HTERT RPE-1 (cell line): ENCODE results near the gene RABL6.
"Not testable (repeated sequence)": the region's sequence is repeated elsewhere in the genome, so short reads cannot be mapped to it uniquely, and the experiment has no call there.

Source experiments
- in situ Hi-C: fragments of 300-500 bp; cut with MboI; formaldehyde crosslinking; loops from 4 replicates; pipeline ENCODE4 v1.14.3; 2020; ENCODE audit warnings: low sequenced_read_pairs

RABL6 gene

DNA sequence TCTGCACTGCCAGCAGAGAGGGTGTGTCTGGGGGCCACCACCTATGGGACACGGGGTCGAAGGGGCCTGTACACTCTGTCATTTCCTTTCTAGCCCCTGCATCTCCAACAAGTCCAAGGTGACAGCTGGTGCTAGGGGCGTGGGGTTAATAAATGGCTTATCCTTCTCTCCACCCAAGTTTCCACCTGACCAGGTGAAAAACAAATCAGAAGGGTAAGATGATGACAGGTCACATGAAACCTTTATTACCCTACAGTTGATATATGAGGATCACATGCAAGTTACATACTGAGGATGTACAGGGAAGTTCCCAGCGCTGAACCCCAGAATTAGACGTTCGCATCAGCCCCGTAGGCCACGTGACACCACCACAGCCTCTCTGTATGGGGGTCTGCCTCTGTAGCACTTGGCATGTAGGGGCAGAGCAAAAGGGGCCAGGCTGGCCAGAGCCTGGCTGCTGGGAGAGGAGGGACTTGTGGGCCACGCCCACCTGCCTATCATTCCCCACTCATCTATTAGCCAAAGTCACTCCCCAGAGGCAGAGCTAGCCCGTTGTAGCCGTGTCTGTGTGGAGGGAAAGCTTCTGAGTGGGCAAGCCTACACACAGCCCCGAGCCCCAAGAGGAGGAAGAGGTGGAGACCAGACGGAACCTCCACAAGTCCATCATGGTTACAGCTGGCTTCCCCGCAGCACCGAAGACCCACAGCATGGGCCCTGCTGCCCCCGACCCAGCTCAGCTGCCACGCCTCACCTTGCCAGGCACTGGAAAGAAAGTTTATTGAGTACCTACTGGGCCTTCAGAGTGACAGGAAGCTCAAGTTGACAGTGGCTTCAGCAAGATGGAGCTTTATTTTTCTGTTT is 14.4 kb upstream of the RABL6 start:
- in situ Hi-C loops, result no loop called here

DNA sequence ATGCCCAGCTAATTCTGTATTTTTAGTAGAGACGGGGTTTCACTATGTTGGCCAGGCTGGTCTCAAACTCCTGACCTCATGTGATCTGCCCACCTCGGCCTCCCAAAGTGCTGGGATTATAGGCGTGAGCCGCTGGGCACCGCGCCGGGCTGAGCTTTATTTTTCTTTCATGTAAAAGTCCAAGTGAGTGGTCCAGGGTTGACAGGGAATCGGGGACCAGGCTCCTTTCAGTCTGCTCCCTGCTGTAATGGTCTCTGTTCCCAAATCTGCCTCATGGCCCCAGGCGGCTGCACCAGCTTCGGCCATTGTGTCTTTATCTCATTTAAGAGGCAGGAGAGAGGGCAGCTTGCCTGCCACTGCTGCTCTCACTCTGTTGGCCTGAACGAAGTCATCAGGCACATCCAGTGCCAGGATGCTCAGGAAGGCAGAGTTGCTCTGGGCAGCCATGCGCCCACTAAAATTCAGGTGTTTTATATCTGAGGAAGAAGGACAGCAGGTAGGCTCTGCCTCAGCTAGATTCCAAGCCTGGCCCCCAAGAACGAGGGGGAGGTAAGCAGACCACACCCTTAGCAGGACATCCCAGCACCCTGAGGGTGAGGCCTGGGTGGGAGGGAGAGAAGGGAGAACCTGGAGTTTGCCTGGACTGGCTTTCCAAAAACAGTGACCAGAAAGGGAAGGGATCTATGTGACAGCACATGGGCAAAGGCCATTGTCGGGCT is 13.3 kb upstream of the RABL6 start:
- in situ Hi-C loops, result no loop called here

DNA sequence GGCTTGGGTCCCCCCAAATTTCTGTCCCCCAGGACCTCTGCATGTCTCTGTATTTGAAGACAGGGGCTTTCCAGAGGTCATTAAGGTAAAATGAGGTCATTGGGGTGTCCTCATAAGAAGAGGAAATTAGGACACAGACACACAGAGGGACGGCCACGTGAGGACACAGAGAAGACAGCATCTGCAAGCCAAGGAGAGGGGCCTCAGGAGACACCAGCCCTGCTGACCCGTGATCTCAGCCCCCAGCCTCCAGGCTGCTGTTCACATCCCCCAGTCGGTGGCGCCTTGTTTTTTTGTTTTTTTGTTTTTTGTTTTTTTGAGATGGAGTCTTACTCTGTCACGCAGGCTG is 12.8 kb upstream of the RABL6 start:
- in situ Hi-C loops, result no loop called here

DNA sequence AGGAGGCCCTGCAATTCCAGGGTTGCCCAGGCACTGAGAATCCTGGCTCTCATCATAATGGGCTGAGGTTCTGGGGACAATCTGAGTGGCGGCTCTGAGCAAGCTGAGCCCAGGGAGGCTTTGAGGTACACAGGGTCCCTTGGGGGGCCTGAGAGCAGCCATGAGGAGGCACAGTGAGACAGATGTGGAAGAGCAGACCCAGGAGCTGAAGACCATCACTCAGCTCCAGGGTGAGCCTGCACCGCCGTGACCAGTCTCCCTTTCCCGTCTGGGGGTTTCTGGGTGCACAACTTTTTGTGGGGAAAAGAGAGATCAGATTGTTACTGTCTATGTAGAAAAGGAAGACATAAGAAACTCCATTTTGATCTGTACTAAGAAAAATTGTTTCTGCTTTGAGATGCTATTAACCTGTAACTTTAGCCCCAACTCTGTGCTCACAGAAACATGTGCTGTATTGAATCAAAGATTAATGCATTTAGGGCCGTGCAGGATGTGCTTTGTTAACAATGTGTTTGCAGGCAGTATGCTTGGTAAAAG is 11.4 kb upstream of the RABL6 start, which contains the start of gene CCDC183:
Gene CCDC183, plus strand, starts transcription at position 101 of the 537 bp plus-strand sequence. Its CDS starts 60 bp downstream, at position 161.
- in situ Hi-C loops, result no loop called here

DNA sequence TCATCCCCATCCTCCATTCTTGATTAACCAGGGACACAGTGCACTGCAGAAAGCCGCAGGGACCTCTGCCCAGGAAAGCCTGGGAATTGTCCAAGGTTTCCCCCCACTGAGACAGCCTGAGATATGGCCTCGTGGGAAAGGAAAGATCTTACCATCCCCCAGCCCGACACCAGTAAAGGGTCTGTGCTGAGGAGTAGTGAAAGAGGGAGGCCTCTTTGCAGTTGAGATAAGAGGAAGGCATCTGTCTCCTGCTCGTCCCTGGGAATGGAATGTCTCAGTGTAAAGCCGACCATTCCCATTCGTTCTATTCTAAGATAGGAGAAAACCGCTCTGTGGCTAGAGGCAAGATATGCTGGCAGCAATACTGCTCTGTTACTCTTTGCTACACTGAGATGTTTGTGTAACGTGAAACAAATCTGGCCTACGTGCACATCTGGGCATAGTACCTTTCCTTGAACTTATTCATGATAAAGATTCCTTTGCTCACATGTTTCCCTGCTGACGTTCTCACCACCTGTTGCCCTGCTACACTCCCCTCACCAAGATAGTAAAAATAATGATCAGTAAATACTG is 10.9 kb upstream of the RABL6 start:
- in situ Hi-C loops, result not testable (repeated sequence)

DNA sequence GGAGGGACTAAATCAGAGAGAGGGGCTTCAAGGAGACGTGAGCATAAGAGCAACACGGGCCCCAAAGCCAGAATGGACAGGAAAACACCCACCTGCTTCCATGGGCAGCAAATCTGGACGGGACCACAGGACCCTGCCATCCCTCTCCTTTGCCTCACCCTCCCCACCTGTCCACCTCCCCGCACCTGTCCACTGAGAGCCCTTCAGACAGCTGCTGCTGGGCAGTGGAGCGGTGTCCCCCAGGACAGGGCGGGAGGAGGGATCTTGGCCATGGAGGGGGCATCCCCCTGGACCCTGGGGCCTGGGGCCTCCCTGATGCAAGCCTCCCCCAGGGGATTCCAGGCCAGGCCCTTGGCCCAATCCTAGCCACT is 9.1 kb upstream of the RABL6 start:
- in situ Hi-C loops, result no loop called here

DNA sequence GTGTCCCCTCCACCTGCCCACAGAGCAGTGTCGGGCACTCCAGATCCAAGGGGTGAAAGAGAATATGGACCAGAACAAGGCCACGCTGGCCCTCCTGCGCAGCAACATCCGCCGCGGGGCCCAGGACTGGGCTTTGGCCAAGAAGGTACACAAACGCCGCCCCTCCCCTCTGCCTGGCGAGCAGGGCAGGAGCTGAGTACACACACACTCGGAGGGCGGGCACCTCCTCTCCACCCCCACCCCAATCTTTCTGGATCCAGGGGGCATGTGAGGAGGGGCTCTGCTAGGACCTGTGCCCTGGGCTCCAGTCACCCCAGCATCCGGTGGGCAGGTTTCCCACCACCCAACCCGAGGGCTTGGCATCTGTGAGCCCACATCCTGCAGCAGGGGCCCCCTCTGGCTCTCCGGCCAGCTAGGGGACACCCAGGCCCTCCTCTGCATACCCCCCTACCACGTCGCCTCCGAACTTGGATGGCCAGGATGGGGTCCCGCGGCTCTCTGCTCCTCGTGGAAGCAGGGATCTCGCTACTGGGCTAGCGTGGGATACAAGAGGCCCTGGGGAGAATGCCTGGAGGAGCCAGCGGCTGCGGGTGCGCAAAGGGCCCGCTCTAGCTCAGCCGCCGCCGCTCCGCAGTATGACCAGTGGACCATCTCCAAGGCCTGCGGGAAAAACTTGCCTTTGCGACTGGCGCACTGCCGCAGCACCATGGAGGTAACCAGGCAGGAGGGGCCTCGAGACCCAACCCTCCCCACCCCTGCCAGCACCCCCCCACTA is 8.5 kb upstream of the RABL6 start:
- in situ Hi-C loops, result no loop called here

DNA sequence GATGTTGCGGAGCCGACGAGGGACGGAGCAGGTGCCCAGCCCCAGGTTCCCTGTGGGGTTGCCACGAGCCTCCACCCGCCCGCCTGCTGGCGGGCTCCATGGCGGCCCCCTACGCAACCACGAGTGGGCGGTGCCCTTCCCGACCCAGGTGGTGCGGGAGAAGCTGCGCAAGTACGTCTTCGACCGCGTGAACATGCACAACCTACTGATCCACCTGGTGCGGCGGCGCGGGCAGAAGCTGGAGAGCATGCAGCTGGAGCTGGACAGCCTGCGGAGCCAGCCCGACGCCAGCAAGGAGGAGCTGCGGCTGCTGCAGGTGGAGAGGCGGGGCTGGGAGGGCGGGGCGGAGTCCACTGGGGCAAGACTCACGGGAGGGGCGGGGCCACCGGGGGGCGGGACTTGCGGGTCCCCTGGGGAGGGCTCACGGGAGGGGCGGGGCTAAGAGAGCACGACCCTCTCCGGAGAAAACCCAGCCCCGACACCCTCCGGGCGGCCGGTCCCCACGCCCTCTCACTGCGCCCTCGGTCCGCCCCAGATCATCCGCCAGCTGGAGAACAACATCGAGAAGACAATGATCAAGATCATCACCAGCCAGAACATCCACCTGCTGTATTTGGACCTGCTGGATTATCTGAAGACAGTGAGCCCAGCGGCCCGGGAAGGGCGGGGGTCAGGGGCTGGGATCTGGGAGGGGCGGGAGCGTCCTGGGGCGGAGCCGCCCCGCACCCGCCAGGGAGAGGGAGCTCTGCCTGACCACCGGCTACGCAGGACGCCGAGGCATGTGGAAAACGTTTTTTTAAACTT is 7.7 kb upstream of the RABL6 start:
- in situ Hi-C loops, result no loop called here

DNA sequence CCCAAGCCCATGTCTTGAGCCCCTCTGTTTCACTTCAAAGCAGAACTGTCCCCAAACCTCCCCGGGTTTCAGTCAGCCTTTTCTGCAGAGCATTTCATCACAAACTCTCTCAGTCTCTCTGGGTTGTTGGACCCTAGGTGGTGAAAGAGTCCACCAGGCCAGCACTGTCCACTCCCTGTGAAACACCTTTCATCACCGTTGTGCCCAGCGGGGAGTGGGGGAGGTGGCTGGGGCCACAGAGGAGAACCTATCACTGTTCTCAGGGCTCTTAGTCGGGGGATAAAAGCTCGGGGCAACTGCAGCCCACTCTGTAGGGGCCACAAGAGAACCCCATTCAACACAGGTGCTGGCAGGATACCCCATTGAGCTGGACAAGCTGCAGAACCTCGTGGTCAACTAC is 5.4 kb upstream of the RABL6 start:
- in situ Hi-C loops, result no loop called here

DNA sequence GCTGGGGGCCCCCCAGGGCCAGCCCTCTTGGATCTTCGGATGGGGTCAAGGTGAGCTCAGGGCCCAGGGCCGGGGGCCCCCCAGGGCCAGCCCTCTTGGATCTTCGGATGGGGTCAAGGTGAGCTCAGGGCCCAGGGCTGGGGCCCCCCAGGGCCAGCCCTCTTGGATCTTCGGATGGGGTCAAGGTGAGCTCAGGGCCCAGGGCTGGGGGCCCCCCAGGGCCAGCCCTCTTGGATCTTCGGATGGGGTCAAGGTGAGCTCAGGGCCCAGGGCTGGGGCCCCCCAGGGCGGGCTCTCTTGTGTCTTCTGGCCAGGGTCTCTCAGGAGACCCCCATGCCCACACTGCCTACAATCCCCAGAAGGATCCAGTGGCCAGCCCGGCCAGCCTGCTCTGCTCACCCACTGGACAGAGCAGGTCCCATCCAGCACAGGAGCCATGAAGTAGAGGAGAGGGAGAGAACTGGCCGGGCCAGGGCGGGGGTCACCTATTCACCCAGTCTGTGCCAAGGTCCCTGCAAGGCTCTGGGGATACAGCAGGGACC is 4.7 kb upstream of the RABL6 start:
- in situ Hi-C loops, result not testable (repeated sequence)

DNA sequence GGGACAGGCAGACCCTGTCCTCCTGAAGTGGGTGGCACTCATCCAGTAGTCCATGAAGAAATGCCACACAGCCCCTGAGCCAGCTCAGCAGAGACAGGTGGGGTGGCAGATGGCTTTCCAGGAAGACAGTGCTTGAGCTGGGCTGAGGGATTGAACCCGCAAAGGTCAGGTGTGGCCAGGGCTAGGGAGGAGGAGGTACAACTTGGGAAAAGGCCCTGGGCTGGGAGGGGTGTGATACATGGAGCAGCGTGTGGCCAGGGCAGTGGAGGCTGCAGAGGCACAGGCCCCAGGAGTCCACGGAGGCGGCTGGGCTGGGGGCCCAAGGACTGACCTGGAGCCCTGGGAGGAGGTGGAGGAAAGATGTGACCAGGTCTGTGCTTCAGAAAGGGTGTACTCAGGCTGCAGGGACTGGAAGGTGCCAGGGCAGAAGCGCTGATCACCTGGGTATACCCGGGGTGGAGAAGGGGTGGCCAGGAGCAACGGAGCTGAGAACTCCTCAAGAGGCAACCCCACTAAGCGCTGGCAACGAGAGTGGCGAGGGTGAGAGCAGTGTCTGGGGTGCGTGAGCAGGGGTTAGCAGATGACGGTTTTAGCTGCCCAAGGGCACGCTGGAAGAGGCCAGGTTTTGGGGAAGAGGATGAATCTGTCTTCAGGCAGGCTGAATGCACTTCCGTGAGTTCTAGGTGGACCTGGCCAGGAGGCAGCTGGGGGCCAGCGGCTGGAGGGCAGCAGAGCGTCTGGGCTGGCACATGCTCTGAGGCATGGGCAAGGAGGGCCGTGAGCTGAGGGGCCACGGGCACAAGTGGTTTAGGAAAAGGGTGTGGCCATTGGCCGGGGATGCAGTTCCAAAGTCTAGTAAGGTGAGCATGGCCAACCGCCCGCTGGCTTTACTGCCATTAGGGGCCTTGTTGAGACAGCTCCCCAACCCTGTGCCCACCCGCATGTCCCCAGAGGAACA is 3.9 kb upstream of the RABL6 start:
- in situ Hi-C loops, result no loop called here

DNA sequence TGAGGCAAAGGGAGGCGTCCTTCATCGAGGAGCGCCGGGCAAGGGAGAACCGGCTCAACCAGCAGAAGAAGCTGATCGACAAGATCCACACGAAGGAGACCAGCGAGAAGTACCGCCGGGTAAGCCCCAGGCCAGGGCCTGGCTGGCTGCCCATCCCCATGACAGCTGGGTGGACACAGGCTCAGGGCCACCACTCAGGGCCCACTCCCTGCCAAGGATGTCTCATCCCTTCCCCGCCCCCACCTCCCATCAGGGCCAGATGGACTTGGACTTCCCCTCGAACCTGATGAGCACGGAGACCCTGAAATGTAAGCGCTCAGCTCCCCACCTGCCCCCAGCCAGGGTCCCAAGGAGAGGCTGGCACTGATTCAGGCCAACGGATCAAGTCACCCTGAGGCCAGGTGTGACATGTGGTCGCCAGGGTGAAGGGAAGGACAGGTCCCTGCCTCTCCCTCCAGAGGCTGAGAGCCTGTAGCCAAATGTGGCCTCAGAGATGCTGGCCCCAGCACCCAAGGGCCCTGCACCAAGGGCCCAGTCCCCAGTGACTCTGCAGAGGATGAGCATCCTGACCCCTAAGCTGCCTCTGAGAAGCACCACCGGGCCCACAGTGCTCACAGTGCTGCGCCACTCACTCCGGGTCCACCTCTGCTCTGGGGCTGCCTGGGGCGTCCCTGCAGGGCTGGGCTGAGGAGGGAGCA is 3.1 kb upstream of the RABL6 start:
- in situ Hi-C loops, result no loop called here

DNA sequence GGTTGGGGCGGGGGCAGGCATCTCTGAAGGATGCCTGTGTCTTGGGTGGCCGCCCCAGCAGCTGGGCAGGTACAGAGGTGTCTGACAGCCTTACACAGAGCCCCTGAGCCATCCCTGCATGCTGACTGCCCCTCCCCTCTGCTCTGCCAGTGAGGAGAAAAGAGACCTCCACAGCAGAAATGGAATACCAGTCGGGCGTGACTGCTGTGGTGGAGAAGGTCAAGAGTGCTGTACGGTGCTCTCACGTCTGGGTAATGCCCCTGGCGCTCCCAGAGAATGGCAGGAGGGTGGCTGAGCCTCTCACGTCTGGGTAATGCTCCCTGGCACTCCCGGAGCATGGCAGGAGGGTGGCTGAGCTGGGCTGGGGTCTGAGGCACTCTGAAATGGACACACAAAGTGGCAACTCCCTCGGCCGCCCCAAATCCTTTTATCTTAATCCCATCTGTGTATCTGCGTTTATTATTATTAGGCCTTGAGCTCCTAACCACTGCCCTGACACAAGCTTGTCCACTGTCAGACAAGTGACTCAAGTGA is 2.5 kb upstream of the RABL6 start:
- in situ Hi-C loops, result no loop called here

DNA sequence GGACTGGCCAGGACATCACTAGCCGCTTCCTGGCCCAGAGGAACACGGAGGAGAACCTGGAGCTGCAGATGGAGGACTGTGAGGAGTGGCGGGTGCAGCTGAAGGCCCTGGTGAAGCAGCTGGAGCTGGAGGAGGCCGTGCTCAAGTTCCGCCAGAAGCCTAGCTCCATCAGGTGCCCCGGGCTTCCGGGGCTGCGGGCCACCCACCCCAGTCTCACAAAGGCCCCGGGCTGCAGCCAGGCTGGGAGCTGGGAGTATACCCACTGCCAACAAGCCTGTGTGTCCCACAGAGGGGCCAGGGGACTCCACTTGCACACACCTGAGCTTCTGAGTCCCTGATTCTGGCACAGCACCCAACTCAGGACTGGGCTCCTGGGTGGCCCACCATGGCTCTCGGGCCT is 1.7 kb upstream of the RABL6 start:
- in situ Hi-C loops, result no loop called here

DNA sequence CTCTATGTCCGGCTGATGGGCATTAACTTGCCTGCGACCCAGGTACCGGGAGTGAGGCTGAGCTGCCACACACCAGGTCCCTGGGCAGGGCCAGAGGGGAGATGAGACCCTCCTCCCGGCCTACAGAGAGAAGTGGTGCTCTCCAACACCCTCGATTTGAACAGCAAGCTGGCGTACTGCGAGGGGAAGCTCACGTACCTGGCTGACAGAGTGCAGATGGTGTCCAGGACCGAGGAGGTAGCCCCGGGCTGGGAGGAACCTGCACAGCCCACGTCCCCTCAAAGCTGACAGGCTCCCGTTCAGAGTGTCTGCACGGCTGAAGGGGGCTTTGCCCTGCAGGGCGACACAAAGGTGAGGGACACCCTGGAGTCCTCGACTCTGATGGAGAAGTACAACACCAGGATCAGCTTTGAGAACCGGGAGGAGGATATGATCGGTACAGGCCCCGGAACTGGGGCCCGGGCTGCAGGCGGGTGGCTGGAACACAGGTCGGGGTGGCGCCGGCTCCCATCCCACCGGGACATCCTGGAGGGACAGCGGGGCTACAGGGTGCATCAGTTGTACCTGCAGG is 1.0 kb upstream of the RABL6 start:
- in situ Hi-C loops, result no loop called here

DNA sequence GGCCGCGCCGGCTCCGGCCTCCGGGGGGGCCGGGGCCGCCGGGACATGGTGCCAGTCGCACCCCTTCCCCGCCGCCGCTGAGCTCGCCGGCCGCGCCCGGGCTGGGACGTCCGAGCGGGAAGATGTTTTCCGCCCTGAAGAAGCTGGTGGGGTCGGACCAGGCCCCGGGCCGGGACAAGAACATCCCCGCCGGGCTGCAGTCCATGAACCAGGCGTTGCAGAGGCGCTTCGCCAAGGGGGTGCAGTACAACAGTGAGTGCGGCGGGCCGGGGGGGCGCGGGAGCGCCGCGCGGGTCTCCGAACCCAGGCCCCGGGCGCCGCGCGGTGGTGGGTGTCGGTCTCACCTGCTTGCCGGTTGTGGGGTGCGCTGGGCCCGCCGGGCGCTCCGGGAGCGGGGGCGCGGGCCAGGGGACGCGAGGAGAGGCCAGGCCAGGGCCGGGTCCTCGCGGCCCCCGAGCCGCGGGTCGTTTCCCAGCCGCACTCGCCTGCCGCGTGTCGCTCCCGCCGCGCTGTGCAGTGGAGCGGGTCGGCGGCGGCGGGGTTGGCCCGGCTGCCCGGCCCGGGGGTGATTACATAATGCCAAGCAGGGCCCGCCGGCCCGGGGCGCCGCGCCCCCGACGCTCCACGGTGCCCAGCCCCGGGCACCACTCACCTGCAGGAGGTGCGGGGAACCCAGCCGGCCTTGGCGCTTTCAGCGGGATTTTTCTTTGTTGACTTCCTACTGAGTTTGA is 492 bp downstream of the RABL6 start:
- in situ Hi-C loops, result no loop called here

DNA sequence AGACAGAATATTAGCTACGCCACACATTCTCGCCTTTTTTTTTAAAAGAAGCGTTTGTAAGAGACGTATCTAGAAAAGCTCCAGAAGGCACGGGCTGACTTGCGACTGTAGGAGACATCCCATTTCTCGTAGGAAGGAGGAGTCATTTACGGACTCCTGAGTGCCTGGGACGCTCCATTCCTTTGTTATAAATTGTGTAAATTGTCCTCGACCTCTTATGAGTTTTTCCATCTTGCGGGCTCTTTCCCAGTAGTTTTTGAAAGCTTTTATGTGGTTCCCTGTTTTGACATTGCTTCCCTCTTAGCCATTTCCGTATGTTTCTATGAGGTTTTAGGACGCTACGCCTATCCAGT is 1.0 kb downstream of the RABL6 start:
- in situ Hi-C loops, result no loop called here
